ENCODE measurements around the gene RPL19.

DNA sequence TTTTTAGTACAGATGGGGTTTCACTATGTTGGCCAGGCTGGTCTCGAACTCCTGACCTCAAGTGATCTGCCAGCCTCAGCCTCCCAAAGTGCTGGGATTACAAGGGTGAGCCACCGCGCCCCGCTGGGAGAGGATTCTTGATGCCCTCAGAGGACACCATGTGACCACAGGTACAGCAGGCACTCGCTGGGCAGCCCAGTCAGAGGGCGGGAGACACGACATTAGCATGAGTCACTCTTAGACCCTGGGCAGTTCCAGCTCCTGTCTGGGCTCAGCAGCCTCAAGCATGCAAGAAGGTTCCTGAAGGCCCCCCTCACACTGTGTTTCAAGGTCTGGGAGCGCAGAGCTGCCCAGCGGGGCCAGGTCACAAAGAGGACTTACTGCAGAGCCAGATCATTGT is 13.8 kb downstream of the RPL19 start:
- no peak for TF ChIP-seq EZH2phosphoT487 (IDR thresholded peaks at IDR 0.05; ENCODE audit: low read depth)
- TF ChIP-seq, protein P1, sequence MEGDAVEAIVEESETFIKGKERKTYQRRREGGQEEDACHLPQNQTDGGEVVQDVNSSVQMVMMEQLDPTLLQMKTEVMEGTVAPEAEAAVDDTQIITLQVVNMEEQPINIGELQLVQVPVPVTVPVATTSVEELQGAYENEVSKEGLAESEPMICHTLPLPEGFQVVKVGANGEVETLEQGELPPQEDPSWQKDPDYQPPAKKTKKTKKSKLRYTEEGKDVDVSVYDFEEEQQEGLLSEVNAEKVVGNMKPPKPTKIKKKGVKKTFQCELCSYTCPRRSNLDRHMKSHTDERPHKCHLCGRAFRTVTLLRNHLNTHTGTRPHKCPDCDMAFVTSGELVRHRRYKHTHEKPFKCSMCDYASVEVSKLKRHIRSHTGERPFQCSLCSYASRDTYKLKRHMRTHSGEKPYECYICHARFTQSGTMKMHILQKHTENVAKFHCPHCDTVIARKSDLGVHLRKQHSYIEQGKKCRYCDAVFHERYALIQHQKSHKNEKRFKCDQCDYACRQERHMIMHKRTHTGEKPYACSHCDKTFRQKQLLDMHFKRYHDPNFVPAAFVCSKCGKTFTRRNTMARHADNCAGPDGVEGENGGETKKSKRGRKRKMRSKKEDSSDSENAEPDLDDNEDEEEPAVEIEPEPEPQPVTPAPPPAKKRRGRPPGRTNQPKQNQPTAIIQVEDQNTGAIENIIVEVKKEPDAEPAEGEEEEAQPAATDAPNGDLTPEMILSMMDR (IDR thresholded peaks at IDR 0.05; ENCODE audit: low read depth, low read length) = no peak
